Transverse colon (tissue), 4 donors: Measurements from ENCODE around the gene A4GALT.

Experiments
- POLR2A ChIP-seq: fragments of 450-650 bp; IDR thresholded peaks from one replicate; pipeline ENCODE4 v1.6.1; 2016; ENCODE audit warnings: antibody characterized with exemption, mild to moderate bottlenecking, moderate library complexity
- POLR2AphosphoS5 ChIP-seq, 3 donors: sonication (generic); formaldehyde crosslinking; IDR thresholded peaks; one replicate each; pipeline ENCODE4 v1.6.1; 2016; ENCODE audit warnings: antibody characterized with exemption in 3 of 3
- TF ChIP-seq, protein P1 (sequence below), 5 experiments: fragments of 200-600 bp in 3 of 5; fragments of 450-650 bp in 2 of 5; sonication (generic) in 3 of 5; IDR thresholded peaks; 1 replicate in 2 of 5; 2 replicates in 3 of 5; pipeline ENCODE4 v1.5.1; 2016 to 2017; ENCODE audit warnings: antibody characterized with exemption in 5 of 5, inconsistent platforms in 3 of 5, mild to moderate bottlenecking in 2 of 5, moderate library complexity in 1 of 5

DNA sequence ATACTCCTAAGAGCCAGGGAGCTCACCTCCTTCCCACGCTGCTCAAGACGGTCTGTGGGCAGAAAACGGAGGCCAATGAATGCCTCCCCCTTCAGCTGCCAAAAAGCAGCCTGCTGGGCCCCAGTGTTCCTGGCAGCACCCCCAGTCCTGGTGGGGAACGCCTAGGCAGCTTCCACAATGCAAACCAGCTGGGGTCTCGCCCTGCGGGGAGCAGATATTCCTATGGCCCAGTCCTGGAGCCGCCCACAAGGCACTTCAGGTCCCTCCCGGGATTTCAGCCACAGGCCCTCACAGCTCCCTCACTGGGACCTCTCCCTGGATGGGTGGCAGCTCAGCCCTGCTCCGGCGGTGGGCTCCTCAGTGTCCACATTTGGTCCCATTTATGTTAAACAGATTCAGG lies 29.2 kb downstream of the A4GALT start:
- TF ChIP-seq POLR2A (no peak), POLR2AphosphoS5 (IDR thresholded peaks at IDR 0.05) (no peak)
- TF ChIP-seq, protein P1, sequence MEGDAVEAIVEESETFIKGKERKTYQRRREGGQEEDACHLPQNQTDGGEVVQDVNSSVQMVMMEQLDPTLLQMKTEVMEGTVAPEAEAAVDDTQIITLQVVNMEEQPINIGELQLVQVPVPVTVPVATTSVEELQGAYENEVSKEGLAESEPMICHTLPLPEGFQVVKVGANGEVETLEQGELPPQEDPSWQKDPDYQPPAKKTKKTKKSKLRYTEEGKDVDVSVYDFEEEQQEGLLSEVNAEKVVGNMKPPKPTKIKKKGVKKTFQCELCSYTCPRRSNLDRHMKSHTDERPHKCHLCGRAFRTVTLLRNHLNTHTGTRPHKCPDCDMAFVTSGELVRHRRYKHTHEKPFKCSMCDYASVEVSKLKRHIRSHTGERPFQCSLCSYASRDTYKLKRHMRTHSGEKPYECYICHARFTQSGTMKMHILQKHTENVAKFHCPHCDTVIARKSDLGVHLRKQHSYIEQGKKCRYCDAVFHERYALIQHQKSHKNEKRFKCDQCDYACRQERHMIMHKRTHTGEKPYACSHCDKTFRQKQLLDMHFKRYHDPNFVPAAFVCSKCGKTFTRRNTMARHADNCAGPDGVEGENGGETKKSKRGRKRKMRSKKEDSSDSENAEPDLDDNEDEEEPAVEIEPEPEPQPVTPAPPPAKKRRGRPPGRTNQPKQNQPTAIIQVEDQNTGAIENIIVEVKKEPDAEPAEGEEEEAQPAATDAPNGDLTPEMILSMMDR (IDR thresholded peaks at IDR 0.05) = no peak
